ENCODE results near the gene INSRR. TPM values are rescaled to one million over a fixed set of nuclear protein-coding genes. Genes with fewer than 3 reads are reported as not detected.

Gene INSRR
- total RNA-seq, 1 donor from 2014 or later, result 0.45 TPM

DNA sequence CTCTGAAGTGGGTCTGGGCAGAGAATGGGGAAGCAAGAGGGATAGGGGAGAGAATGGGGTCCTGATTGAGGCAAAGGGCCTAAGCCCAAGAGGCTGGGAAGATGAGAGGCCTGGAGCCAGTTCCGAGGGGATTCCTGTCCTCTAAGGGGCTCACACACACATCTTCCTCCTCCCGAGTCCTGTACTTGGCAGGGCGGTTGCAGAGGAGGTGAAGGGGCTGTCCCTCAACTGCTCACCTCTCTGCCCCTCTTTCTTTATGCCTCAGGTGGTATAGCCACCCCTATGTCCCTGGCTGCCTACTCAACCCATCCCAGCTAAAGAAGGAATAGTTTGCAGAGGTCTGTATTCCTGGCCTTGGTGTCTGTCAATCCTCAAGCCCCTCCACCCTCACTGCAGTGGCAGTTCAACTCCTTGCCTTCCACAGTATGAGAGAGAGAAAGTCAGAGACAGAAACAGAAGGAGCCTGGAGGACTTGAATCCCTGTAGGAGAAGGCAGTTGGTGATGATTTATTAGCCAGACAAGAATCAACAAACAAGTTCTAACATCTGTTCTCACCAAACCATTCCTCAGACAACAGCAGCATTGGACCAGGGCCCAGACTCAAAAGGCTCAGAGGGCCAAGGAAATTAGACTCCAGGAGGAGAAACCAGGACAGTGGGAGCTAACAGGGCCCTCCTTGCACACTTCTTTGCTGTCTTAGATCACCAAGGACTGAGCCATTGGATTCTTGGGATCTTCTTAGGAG, 53.0 kb downstream of the INSRR start:
- Mint-ChIP-seq H3K4me1 (peaks cover 27% of the 10 kb centered on the region), H3K27ac (peak overlapping the region; percentile 74), H3K9me3 (no peaks in the 10 kb centered on the region), H3K4me3 (no peak overlapping the region), H3K27me3 (ENCODE audit: low read depth) (peaks cover 6% of the 10 kb centered on the region), H3K36me3 (peaks cover 7% of the 10 kb centered on the region)
- TF ChIP-seq, protein P1, sequence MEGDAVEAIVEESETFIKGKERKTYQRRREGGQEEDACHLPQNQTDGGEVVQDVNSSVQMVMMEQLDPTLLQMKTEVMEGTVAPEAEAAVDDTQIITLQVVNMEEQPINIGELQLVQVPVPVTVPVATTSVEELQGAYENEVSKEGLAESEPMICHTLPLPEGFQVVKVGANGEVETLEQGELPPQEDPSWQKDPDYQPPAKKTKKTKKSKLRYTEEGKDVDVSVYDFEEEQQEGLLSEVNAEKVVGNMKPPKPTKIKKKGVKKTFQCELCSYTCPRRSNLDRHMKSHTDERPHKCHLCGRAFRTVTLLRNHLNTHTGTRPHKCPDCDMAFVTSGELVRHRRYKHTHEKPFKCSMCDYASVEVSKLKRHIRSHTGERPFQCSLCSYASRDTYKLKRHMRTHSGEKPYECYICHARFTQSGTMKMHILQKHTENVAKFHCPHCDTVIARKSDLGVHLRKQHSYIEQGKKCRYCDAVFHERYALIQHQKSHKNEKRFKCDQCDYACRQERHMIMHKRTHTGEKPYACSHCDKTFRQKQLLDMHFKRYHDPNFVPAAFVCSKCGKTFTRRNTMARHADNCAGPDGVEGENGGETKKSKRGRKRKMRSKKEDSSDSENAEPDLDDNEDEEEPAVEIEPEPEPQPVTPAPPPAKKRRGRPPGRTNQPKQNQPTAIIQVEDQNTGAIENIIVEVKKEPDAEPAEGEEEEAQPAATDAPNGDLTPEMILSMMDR (IDR thresholded peaks at IDR 0.05; ENCODE audit: unreplicated experiment), result no peak
- no peak for DNase-seq (ENCODE audit: low spot score in 2 of 2, unreplicated experiment in 2 of 2)

DNA sequence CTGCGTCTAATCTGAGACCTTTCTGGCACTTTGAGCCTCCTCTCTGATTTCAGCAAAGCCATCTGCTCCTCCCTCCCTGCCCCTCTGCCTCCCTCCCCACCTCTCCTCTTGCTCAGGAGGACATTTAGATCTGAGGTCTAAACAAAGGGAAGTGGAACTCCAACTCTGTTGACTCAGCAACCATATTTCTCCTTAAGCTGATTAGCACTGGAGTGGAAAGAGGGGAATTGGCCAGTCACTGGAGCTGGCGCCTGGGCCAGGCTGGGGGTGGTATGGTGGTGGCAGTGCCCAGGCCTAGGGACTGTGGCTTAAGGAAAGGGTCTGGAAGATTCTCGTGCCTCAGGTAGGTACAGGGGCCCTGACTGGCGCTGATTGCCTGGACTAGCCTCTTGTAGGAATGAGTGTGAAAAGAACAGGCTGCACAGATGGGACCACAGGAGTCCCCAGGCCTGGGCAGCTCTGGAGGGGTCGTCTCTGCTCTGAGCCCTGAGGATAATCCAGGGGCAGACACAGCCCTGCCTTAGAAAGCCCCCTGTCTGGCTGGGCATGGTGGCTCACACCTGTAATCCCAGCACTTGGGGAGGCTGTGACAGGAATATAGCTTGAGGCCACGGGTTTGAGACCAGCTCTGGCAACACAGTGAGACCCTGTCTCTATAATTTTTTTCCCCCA, 54.2 kb downstream of the INSRR start:
- peaks cover 13% of the 10 kb centered on the region for H3K36me3 Mint-ChIP-seq

DNA sequence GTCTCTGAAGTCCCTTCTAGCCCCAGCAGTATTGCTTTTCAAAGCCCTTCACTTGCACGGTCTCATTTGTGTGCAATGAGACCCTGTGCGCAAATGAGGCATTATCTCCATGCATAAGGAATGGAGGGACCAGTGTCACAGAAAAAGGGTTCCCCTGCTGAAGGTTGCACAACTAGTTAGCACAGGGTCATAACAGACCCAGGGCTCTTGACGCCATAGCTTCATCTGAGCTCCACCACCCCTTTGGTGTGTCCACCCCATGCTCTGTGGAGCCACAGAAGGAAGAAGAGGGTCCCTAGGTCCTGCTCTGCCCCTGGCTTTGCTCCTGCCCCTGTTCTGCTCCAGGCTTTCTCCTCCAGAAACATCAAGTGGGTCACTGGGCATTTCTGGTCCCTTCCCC, 54.9 kb downstream of the INSRR start:
- no peak for DNase-seq (ENCODE audit: low spot score in 2 of 2, unreplicated experiment in 2 of 2)
- H3K27me3 Mint-ChIP-seq (ENCODE audit: low read depth), result peaks cover 4% of the 10 kb centered on the region
- no peak overlapping the region for H3K27ac Mint-ChIP-seq
- no peak overlapping the region for H3K4me3 Mint-ChIP-seq
- TF ChIP-seq, protein P1 (IDR thresholded peaks at IDR 0.05; ENCODE audit: unreplicated experiment), result no peak
- no peaks in the 10 kb centered on the region for H3K9me3 Mint-ChIP-seq
- peaks cover 27% of the 10 kb centered on the region for H3K4me1 Mint-ChIP-seq
- peaks cover 14% of the 10 kb centered on the region for H3K36me3 Mint-ChIP-seq

More for the DNA sequence above, 54.2 kb downstream of the INSRR start:
- TF ChIP-seq, protein P1 (IDR thresholded peaks at IDR 0.05; ENCODE audit: unreplicated experiment), result no peak
- no peak overlapping the region for H3K27ac Mint-ChIP-seq
- no peaks in the 10 kb centered on the region for H3K9me3 Mint-ChIP-seq
- H3K4me1 Mint-ChIP-seq, result peaks cover 27% of the 10 kb centered on the region
- no peak overlapping the region for H3K4me3 Mint-ChIP-seq
- peaks cover 6% of the 10 kb centered on the region for H3K27me3 Mint-ChIP-seq (ENCODE audit: low read depth)
- DNase-seq (ENCODE audit: low spot score in 2 of 2, unreplicated experiment in 2 of 2), result no peak

DNA sequence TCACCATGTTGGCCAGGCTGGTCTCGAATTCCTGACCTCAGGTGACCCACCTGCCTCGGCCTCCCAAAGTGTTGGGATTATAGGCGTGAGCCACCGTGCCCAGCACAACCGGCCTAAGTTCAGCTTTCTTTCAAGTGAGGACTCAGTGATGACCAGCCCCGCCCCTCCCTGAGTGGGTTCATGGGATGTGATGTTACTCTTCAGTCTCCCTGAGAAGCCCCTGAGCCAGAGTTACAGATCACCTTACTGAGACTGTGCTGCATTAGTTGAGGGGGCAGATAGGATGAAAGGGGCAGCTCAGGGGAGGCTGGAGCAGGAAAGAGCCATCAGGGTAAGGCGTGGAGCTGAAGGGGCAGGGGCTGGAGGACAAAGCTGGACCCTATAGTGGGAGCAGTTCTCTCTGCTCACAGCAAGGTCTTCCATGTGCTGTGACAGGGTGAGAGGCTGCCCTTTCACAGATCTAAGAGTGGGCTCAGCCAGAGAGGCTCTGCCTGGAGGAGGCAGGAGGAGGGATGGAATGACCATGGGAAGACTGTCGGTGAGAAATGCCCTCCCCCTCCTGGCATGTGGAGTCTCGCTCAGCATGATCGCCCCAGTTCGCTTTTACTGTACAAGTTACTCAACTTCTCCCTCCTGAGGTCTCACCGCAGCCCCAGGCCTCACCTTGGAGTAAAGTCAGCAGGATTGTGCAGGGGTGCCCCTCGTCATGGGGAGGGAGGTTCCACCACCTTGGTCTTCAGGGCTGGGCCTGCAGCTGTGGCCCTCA, 55.6 kb downstream of the INSRR start:
- Mint-ChIP-seq H3K27ac (no peak overlapping the region), H3K4me3 (no peak overlapping the region), H3K27me3 (ENCODE audit: low read depth) (peaks cover 4% of the 10 kb centered on the region), H3K4me1 (peaks cover 27% of the 10 kb centered on the region), H3K9me3 (no peaks in the 10 kb centered on the region), H3K36me3 (peaks cover 14% of the 10 kb centered on the region)
- TF ChIP-seq, protein P1 (IDR thresholded peaks at IDR 0.05; ENCODE audit: unreplicated experiment), result no peak
- no peak for DNase-seq (ENCODE audit: low spot score in 2 of 2, unreplicated experiment in 2 of 2)

DNA sequence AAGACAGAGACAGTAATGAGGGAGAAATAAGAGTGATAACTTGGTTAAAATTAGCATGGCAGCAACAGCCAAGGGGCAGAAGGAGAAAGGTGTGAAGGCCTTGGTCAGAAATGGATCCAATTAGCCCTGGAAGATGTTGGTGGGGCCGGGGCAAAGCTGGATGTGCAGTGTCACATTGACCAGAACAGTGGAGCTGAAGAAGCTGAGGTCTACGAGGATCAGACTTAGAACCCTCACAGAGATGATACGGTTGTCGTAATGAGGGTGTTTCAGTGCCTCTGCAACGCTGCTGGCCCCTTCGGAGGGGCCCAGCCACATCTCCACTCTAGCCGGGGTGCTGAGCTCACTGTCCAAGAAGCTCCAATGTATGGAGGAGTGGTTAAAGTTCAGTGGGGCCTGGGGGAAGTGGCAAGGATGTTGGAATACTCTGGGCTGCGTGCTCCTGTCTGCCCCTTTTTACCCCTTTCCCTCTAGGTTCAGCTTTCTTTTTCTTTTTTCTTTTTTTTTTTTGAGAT, 56.4 kb downstream of the INSRR start:
- Mint-ChIP-seq H3K36me3 (peaks cover 14% of the 10 kb centered on the region), H3K4me1 (peaks cover 27% of the 10 kb centered on the region), H3K27ac (no peak overlapping the region), H3K9me3 (no peaks in the 10 kb centered on the region), H3K4me3 (no peak overlapping the region), H3K27me3 (ENCODE audit: low read depth) (no peaks in the 10 kb centered on the region)
- TF ChIP-seq, protein P1 (IDR thresholded peaks at IDR 0.05; ENCODE audit: unreplicated experiment), result no peak
- no peak for DNase-seq (ENCODE audit: low spot score in 2 of 2, unreplicated experiment in 2 of 2)

Measured in mesothelial cell of epicardium (in vitro differentiated cells).